ENCODE measurements around the gene PI4K2A. TPM values are rescaled to one million over a fixed set of nuclear protein-coding genes. Genes with fewer than 3 reads are reported as not detected.
"Not testable (repeated sequence)": the region's sequence is repeated elsewhere in the genome, so short reads cannot be mapped to it uniquely, and the experiment has no call there.

PI4K2A gene
- total RNA-seq, 3 donors from 2014 or later, result 11.2 to 13.7 (median 11.7) TPM

DNA sequence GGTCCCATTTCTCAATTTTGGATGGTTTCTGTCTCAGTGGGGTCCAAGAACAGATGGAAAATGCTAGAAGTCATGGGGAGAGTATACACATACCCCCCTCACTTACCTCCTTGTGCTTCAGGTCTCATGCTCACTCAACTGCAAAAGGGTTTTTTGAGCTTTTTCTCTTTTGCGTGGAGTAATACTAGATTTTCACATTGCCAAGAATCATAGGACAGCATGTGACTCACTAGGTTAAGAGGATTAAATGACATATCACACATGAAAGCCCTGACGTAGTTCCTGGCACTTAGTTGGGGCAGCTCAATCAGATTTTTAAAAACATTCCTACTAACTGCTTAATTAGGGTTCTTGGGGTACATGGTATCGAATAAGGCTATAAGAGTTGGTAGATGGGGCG, 4.5 kb downstream of the PI4K2A start:
- ATAC-seq, result no peak
- peaks cover 10% of the 10 kb centered on the region for H3K4me1 ChIP-seq (ENCODE audit: low read depth)
- DNase-seq, result no peak
- TF ChIP-seq, protein P1, sequence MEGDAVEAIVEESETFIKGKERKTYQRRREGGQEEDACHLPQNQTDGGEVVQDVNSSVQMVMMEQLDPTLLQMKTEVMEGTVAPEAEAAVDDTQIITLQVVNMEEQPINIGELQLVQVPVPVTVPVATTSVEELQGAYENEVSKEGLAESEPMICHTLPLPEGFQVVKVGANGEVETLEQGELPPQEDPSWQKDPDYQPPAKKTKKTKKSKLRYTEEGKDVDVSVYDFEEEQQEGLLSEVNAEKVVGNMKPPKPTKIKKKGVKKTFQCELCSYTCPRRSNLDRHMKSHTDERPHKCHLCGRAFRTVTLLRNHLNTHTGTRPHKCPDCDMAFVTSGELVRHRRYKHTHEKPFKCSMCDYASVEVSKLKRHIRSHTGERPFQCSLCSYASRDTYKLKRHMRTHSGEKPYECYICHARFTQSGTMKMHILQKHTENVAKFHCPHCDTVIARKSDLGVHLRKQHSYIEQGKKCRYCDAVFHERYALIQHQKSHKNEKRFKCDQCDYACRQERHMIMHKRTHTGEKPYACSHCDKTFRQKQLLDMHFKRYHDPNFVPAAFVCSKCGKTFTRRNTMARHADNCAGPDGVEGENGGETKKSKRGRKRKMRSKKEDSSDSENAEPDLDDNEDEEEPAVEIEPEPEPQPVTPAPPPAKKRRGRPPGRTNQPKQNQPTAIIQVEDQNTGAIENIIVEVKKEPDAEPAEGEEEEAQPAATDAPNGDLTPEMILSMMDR (IDR thresholded peaks at IDR 0.05), result no peak
- no peak overlapping the region for H3K4me3 ChIP-seq
- intact Hi-C loops (cut with DNase I, micrococcal nuclease), result no loop called here
- H3K9me3 ChIP-seq, result no peaks in the 10 kb centered on the region
- H3K36me3 ChIP-seq (ENCODE audit: low read depth), result no peaks in the 10 kb centered on the region

DNA sequence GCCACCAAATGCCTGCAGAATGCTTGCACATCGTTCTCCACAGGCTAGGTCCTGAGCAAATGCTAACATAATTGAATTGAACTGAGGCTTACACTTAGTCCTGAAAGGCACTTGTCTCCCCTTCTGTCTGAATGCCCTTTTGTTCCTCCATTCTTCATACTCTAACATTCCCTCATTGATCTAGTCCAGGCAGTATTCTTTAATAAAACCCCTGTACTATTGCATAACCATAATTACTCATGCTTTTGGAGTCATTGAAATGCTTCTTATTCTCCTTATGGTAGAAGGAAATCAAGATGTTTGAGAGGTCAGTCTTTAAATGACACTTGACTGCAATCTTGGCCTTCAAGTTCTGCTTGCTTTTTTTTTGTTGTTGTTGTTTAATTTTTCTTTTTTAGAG, 7.1 kb downstream of the PI4K2A start:
- Histone ChIP-seq H3K9me3 (no peaks in the 10 kb centered on the region), H3K4me3 (no peak overlapping the region), H3K4me1 (ENCODE audit: low read depth) (no peaks in the 10 kb centered on the region), H3K36me3 (ENCODE audit: low read depth) (no peaks in the 10 kb centered on the region)
- intact Hi-C loops (cut with DNase I, micrococcal nuclease), result no loop called here
- TF ChIP-seq, protein P1 (IDR thresholded peaks at IDR 0.05), result no peak
- DNase-seq, result no peak
- no peak for ATAC-seq

DNA sequence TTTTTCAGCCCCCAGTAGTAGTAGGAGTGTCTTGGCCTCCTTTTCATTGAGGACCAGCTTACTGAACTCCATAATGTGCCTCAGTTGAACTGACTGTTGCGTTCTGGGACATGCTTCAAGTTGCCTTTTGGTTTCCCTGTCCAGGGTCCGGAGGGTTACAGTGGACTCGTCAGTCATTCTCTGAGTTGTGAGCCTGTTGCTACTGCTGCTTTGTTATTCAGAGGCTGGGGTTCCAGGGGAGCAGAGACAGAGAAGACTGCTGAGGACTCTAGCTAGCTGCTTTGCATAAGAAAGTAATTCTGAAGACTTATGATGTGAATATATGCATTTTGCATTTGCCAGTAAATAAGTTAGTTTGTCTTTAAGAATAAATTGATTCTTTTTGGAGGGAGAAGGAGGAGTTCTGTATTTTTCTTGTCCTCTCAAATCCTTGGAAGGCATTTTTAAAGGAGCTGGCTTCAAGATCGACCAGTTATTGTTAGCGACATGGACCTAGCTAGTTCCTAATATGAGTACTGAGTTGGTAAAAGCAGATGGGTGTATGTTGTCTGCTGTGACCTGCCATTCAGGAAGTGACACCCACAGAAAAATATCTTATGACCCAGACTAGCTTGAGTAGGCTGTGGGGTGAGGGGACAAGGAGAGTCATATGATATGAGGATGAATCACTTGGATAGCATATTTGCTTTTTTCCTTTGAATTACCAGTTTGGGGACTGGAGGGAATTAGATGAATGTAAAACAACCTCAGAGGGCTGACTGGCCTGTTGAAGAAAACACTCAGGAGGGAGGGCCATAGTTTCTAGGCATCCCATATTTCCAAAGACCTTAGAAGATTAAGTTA, 8.3 kb downstream of the PI4K2A start:
- no peaks in the 10 kb centered on the region for H3K9me3 ChIP-seq
- DNase-seq (peak in 1 of 3 donors; percentile 36), ATAC-seq (peak; percentile 85)
- intact Hi-C loops (cut with DNase I, micrococcal nuclease), result no loop called here
- TF ChIP-seq, protein P1 (IDR thresholded peaks at IDR 0.05), result no peak
- H3K4me3 ChIP-seq, result no peak overlapping the region
- no peaks in the 10 kb centered on the region for H3K4me1 ChIP-seq (ENCODE audit: low read depth)
- no peaks in the 10 kb centered on the region for H3K36me3 ChIP-seq (ENCODE audit: low read depth)

DNA sequence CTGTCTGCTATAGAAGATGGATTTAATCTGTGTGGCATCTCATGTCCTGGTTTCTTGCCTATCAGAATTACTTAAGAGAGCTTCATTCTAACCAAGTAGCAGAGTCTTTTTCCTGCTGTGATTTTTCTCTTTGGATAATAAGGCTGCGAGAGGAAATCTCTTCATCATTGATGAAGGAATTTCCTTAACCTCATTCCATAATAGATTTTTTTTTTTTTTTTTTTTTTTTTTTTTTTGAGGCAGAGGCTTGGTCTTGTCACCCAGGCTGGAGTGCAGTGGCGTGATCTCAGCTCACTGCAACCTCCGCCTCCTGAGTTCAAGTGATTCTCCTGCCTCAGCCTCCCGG, 8.9 kb downstream of the PI4K2A start:
- H3K36me3 ChIP-seq (ENCODE audit: low read depth); H3K4me1 ChIP-seq (ENCODE audit: low read depth); ATAC-seq; H3K4me3 ChIP-seq; DNase-seq; H3K9me3 ChIP-seq; intact Hi-C loops (cut with DNase I, micrococcal nuclease): not testable (repeated sequence)

DNA sequence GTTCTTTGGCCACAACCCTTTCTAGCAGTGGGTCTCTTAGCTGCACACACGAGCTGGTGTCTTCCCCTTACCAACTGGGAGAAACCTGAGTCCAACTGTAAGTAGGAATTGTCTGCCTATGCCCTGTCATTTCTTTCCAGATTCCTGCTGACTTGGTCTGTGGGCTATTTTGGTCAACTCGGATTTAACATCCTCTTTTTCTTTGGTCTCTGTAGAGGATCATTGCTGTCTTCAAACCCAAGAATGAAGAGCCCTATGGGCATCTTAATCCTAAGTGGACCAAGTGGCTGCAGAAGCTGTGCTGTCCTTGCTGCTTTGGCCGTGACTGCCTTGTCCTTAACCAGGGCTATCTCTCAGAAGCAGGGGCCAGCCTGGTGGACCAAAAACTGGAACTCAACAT, 10.3 kb downstream of the PI4K2A start:
- Histone ChIP-seq H3K9me3 (no peaks in the 10 kb centered on the region), H3K4me3 (no peak overlapping the region), H3K4me1 (ENCODE audit: low read depth) (no peaks in the 10 kb centered on the region), H3K36me3 (ENCODE audit: low read depth) (no peaks in the 10 kb centered on the region)
- DNase-seq (no peak), ATAC-seq (no peak)
- TF ChIP-seq, protein P1 (IDR thresholded peaks at IDR 0.05), result no peak
- intact Hi-C loops (cut with DNase I, micrococcal nuclease), result no loop called here

DNA sequence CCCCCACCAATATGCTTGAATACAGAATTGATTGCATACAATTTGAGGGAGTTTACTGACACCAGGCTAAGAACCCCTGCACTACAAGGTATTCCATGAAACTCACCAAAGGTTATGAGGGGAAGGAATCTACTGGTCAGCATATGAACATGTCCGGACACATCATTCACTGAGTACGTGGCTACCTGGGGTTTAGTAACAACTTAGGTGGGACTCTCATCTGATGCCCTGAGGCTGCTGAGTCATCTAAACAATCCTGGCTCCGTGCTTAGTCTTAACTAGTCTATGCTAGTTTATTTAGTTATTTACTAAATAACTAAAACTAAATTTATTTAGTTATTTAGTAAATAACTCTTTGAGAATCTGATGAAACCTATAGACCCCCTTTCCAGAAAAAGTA, 11.3 kb downstream of the PI4K2A start:
- Histone ChIP-seq H3K36me3 (ENCODE audit: low read depth) (no peaks in the 10 kb centered on the region), H3K4me1 (ENCODE audit: low read depth) (no peaks in the 10 kb centered on the region), H3K9me3 (no peaks in the 10 kb centered on the region), H3K4me3 (no peak overlapping the region)
- no peak for DNase-seq
- TF ChIP-seq, protein P1 (IDR thresholded peaks at IDR 0.05), result no peak
- no peak for ATAC-seq
- intact Hi-C loops (cut with DNase I, micrococcal nuclease), result no loop called here

All from mucosa of descending colon (tissue), 3 donors.